ENCODE measurements around the gene IFFO2. TPM values are rescaled to one million over a fixed set of nuclear protein-coding genes. Genes with fewer than 3 reads are reported as not detected.

Gene IFFO2
- total and polyA plus RNA-seq, 2 donors (not counting 3 experiments of a cell fraction or from before 2014, with no cell fraction given) = 31.1 to 31.3 TPM

DNA sequence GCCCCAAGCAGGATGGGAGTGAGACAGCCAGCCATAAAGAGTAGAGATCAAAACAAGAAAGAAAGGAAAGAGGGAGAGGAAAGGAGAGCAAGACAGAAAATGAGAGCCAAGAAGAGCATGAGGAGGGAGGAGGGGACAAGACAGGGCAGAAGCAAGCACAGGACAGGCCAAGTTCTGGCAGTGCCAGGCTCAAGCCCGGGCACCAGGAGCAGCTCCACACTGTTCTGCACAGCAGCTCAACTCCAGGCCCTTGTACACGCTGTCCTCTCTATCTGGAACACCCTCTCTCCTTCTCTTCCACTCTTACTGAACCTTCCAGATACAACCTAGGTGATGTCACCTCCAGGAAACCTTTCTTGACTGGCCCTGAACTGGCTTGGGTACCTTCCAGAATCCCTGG is 11.7 kb downstream of the IFFO2 start:
- no peaks in the 10 kb centered on the region for H3K36me3 ChIP-seq (ENCODE audit: control insufficient read depth in 2 of 2, extremely low read depth in 1 of 2, insufficient read depth in 2 of 2, low read length in 2 of 2)

More for the DNA sequence above, 11.7 kb downstream of the IFFO2 start:
- no TSS peak for BruUV-seq (replicated peaks)
- TF ChIP-seq EZH2 (IDR thresholded peaks at IDR 0.05; ENCODE audit: borderline replicate concordance, low read depth, low read length, severe bottlenecking) (no peak), FOS (IDR thresholded peaks at IDR 0.05; ENCODE audit: borderline replicate concordance, insufficient read depth, low read length) (no peak), POLR2A (IDR thresholded peaks at IDR 0.05; ENCODE audit: low read depth, low read length) (no peak), CTCF (IDR thresholded peaks at IDR 0.05; ENCODE audit: extremely low read depth in 1 of 2, insufficient read depth in 1 of 2, low read depth in 1 of 2, low read length in 2 of 2) (no peak), GATA2 (IDR thresholded peaks at IDR 0.05; ENCODE audit: insufficient read depth, insufficient read length, low read depth, low read length) (no peak), JUN (IDR thresholded peaks at IDR 0.05; ENCODE audit: borderline replicate concordance, insufficient read depth, insufficient read length, low read depth) (no peak), MAX (IDR thresholded peaks at IDR 0.05; ENCODE audit: insufficient read depth, insufficient read length) (no peak), MYC (IDR thresholded peaks at IDR 0.05; ENCODE audit: low read depth, low read length) (no peak), POLR2AphosphoS5 (IDR thresholded peaks at IDR 0.05; ENCODE audit: insufficient read depth, low read depth, low read length) (no peak)
- Histone ChIP-seq H3K4me2 (ENCODE audit: insufficient read depth, low read length) (no peak overlapping the region), H4K20me1 (replicated peaks; ENCODE audit: control insufficient read depth, extremely low read depth, insufficient read depth, low read length) (no peaks in the 10 kb centered on the region), H3K9me3 (replicated peaks; ENCODE audit: control insufficient read depth, insufficient read depth, low read length) (no peaks in the 10 kb centered on the region), H2AFZ (ENCODE audit: low read depth, low read length) (no peak overlapping the region), H3K4me1 (ENCODE audit: control insufficient read depth, extremely low read depth, insufficient read depth, low read length) (peaks cover 40% of the 10 kb centered on the region), H3K9me1 (replicated peaks; ENCODE audit: control insufficient read depth, extremely low read depth, insufficient read depth, low read length) (no peaks in the 10 kb centered on the region), H3K27ac (ENCODE audit: insufficient read depth, low read depth, low read length) (no peak overlapping the region), H3K4me3 (replicated peaks in 1 of 3; ENCODE audit: insufficient read depth in 1 of 3, low read depth in 1 of 3, low read length in 3 of 3) (no peak overlapping the region), H3K9ac (replicated peaks; ENCODE audit: extremely low read depth, insufficient read depth, low read length) (no peak overlapping the region), H3K27me3 (ENCODE audit: control insufficient read depth in 2 of 2, insufficient read depth in 2 of 2, low read length in 2 of 2) (no peaks in the 10 kb centered on the region), H3K79me2 (ENCODE audit: control insufficient read depth, insufficient read depth, low read length) (peaks cover 96% of the 10 kb centered on the region)
- dilution Hi-C loops (cut with MboI; ENCODE audit: extremely low pct_ligation_motif_present, low sequenced_read_pairs) = no loop called here
- no peak for DNase-seq (ENCODE audit: low read depth, low spot score)
- intact Hi-C loops (cut with micrococcal nuclease) = no loop called here
- POLR2A ChIA-PET = no interaction called here
- CTCF ChIA-PET = interaction anchor here (2.4 to 8.0 kb wide), 4 partner anchors 11 to 37 kb away, joined by 8 to 66 read pairs (median 23); partner anchors contain the start of gene IFFO2
- no peak for FAIRE-seq
